H9 (cell line): Measurements from ENCODE around the gene PDE1A. TPM values are rescaled to one million over a fixed set of nuclear protein-coding genes. Genes with fewer than 3 reads are reported as not detected.

ENCODE experiments used
- DNase-seq: peaks from one replicate; pipeline ENCODE4 v3.0.0-alpha.2; 2017
- H2AFZ ChIP-seq: one replicate; pipeline ENCODE4 v1.6.1; 2013; ENCODE audit warnings: mild to moderate bottlenecking, low read length, control low read depth, moderate library complexity
- H2AK5ac ChIP-seq: 2 replicates; pipeline ENCODE4 v1.6.1; 2013; ENCODE audit warnings: low read length, control low read depth, mixed read lengths; ENCODE audit not compliant: insufficient read length
- H2BK120ac ChIP-seq: one replicate; pipeline ENCODE4 v1.6.1; 2013; ENCODE audit warnings: low read depth, mild to moderate bottlenecking, low read length, control low read depth, inconsistent platforms; ENCODE audit not compliant: poor library complexity, severe bottlenecking
- H2BK12ac ChIP-seq: 2 replicates; pipeline ENCODE4 v1.6.1; 2013; ENCODE audit warnings: low read length, control low read depth, mixed read lengths, low read depth; ENCODE audit not compliant: insufficient read length
- H2BK15ac ChIP-seq: 2 replicates; pipeline ENCODE4 v1.6.1; 2013; ENCODE audit warnings: low read depth, low read length, control low read depth
- H2BK20ac ChIP-seq: one replicate; pipeline ENCODE4 v1.6.1; 2013; ENCODE audit warnings: low read depth, mild to moderate bottlenecking, low read length, control low read depth, inconsistent platforms; ENCODE audit not compliant: poor library complexity, severe bottlenecking
- H2BK5ac ChIP-seq: 2 replicates; pipeline ENCODE4 v1.6.1; 2013; ENCODE audit warnings: low read length, control low read depth, mixed read lengths; ENCODE audit not compliant: insufficient read length
- H3K14ac ChIP-seq: 2 replicates; pipeline ENCODE4 v1.6.1; 2013; ENCODE audit warnings: low read length, control low read depth; ENCODE audit not compliant: insufficient read depth
- H3K18ac ChIP-seq: 2 replicates; pipeline ENCODE4 v1.6.1; 2013; ENCODE audit warnings: low read depth, mild to moderate bottlenecking, mixed read lengths, low read length, control low read depth; ENCODE audit not compliant: insufficient read length
- H3K23ac ChIP-seq: 2 replicates; pipeline ENCODE4 v1.6.1; 2013; ENCODE audit warnings: low read length, control low read depth, mixed read lengths, low read depth; ENCODE audit not compliant: insufficient read length
- H3K23me2 ChIP-seq: 2 replicates; pipeline ENCODE4 v1.6.1; 2013; ENCODE audit warnings: low read depth, mild to moderate bottlenecking, mixed read lengths, low read length, control low read depth; ENCODE audit not compliant: insufficient read length, poor library complexity, severe bottlenecking
- H3K27ac ChIP-seq: 2 replicates; pipeline ENCODE4 v1.5.1; 2013; ENCODE audit warnings: low read length, control low read depth, mixed read lengths, low read depth; ENCODE audit not compliant: insufficient read length
- H3K27me3 ChIP-seq: 2 replicates; pipeline ENCODE4 v1.6.1; 2013; ENCODE audit warnings: low read length, control low read depth, inconsistent platforms; ENCODE audit not compliant: insufficient read depth
- H3K4ac ChIP-seq: 2 replicates; pipeline ENCODE4 v1.6.1; 2013; ENCODE audit warnings: low read depth, mild to moderate bottlenecking, control low read depth, inconsistent platforms, low read length, moderate library complexity
- H3K4me1 ChIP-seq: 2 replicates; pipeline ENCODE4 v1.6.1; 2013; ENCODE audit warnings: low read length, control low read depth, inconsistent platforms; ENCODE audit not compliant: insufficient read depth
- H3K4me2 ChIP-seq: 2 replicates; pipeline ENCODE4 v1.6.1; 2013; ENCODE audit warnings: low read length, control low read depth, mixed read lengths; ENCODE audit not compliant: insufficient read length, insufficient read depth
- H3K56ac ChIP-seq: 2 replicates; pipeline ENCODE4 v1.6.1; 2013; ENCODE audit warnings: low read depth, mild to moderate bottlenecking, mixed read lengths, low read length, control low read depth; ENCODE audit not compliant: insufficient read length
- H3K79me1 ChIP-seq: 2 replicates; pipeline ENCODE4 v1.6.1; 2013; ENCODE audit warnings: low read depth, mild to moderate bottlenecking, moderate library complexity, low read length, control low read depth, inconsistent platforms; ENCODE audit not compliant: insufficient read depth, poor library complexity, severe bottlenecking
- H3K79me2 ChIP-seq: 2 replicates; pipeline ENCODE4 v1.6.1; 2013; ENCODE audit warnings: low read length, control low read depth, inconsistent platforms; ENCODE audit not compliant: insufficient read depth
- H3K9ac ChIP-seq: 2 replicates; pipeline ENCODE4 v1.6.1; 2013; ENCODE audit warnings: low read length, control low read depth, mixed read lengths; ENCODE audit not compliant: insufficient read length; ENCODE audit errors: extremely low read depth
- H3K9me3 ChIP-seq: one replicate; pipeline ENCODE4 v1.6.1; 2013; ENCODE audit warnings: low read depth, low read length, inconsistent platforms; ENCODE audit not compliant: control insufficient read depth
- H3T11ph ChIP-seq: one replicate; pipeline ENCODE4 v1.6.1; 2013; ENCODE audit warnings: mild to moderate bottlenecking, low read length, control low read depth, inconsistent platforms
- H4K20me1 ChIP-seq: one replicate; pipeline ENCODE4 v1.6.1; 2013; ENCODE audit not compliant: control insufficient read depth, insufficient read length, insufficient read depth
- H4K5ac ChIP-seq: 2 replicates; pipeline ENCODE4 v1.6.1; 2013; ENCODE audit warnings: low read depth, mild to moderate bottlenecking, mixed read lengths, low read length, control low read depth; ENCODE audit not compliant: insufficient read length
- H4K8ac ChIP-seq: replicated peaks from 2 replicates; pipeline ENCODE4 v1.6.1; 2013; ENCODE audit warnings: low read length, control low read depth, mixed read lengths, low read depth; ENCODE audit not compliant: insufficient read length
- H4K91ac ChIP-seq: 2 replicates; pipeline ENCODE4 v1.6.1; 2013; ENCODE audit warnings: low read depth, mild to moderate bottlenecking, moderate library complexity, mixed read lengths, low read length, control low read depth; ENCODE audit not compliant: insufficient read length
- H3K27ac Mint-ChIP-seq, 3 experiments: 2 replicates in 2 of 3; 3 replicates in 1 of 3; pipeline ENCODE4 v1.8.0; 2020 to 2021; ENCODE audit warnings: mixed read lengths in 3 of 3, mild to moderate bottlenecking in 1 of 3, moderate library complexity in 1 of 3
- H3K27me3 Mint-ChIP-seq: 2 replicates; pipeline ENCODE4 v1.8.0; 2021; ENCODE audit warnings: low read depth, mild to moderate bottlenecking, moderate library complexity, mixed read lengths
- H3K36me3 Mint-ChIP-seq, 3 experiments: 2 replicates in 2 of 3; 3 replicates in 1 of 3; pipeline ENCODE4 v1.8.0; 2020 to 2021; ENCODE audit warnings: low read depth in 3 of 3, mixed read lengths in 3 of 3; ENCODE audit not compliant: insufficient read depth in 1 of 3
- H3K4me1 Mint-ChIP-seq, 2 experiments: 2 replicates each; pipeline ENCODE4 v1.8.0; 2020; ENCODE audit warnings: mixed read lengths in 2 of 2
- H3K4me3 Mint-ChIP-seq, 2 experiments: 2 replicates in 1 of 2; 3 replicates in 1 of 2; pipeline ENCODE4 v1.8.0; 2020 to 2021; ENCODE audit warnings: mild to moderate bottlenecking in 2 of 2, mixed read lengths in 2 of 2, moderate library complexity in 1 of 2
- H3K9me3 Mint-ChIP-seq, 2 experiments: 2 replicates in 1 of 2; 3 replicates in 1 of 2; pipeline ENCODE4 v1.8.0; 2020; ENCODE audit warnings: mild to moderate bottlenecking in 2 of 2, mixed read lengths in 2 of 2, moderate library complexity in 1 of 2
- CTCF ChIP-seq: fragments of 200-600 bp; sonication (generic); conservative IDR thresholded peaks from 3 replicates; pipeline ENCODE4 v1.8.0; 2021; ENCODE audit warnings: antibody characterized with exemption, mild to moderate bottlenecking
- WGBS: extraction: QIAGEN DNeasy Blood & Tissue Kit; methylation state at CpG from one replicate; pipeline ENCODE4 v1.1.7; 2013; ENCODE audit warnings: missing lambda C conversion rate, low lambda C conversion rate, mixed read lengths; ENCODE audit not compliant: insufficient read length; ENCODE audit errors: extremely low coverage; 5-methylcytosine and 5-hydroxymethylcytosine counted together
- total RNA-seq: library from RNA; stranded (reverse); gene quantifications from 2 replicates; pipeline ENCODE4 v1.2.1, GENCODE V29; 2021

Gene PDE1A
- total RNA-seq, 1 experiment from 2014 or later: 0.11 TPM

GRCh38 chr2:182412858-182413257, 14.0 kb downstream of the PDE1A start:
- no peak for DNase-seq
- H2AFZ ChIP-seq: no peak overlapping the region
- H3K23ac ChIP-seq: no peak overlapping the region
- H3K27ac Mint-ChIP-seq: peak overlapping the region in 1 of 3 experiments; percentile 7; a peak in 1 of 7 replicates
- no peaks in the 10 kb centered on the region for H3K79me1 ChIP-seq
- H3K4ac ChIP-seq: no peak overlapping the region
- H3K79me2 ChIP-seq: no peaks in the 10 kb centered on the region
- H3K4me1 Mint-ChIP-seq: peaks cover 12 to 13% of the 10 kb centered on the region in 2 experiments
- no peak overlapping the region for H4K5ac ChIP-seq
- H3K14ac ChIP-seq: no peak overlapping the region
- no peaks in the 10 kb centered on the region for H3K9me3 ChIP-seq
- H3K23me2 ChIP-seq: no peaks in the 10 kb centered on the region
- H3T11ph ChIP-seq: no peak overlapping the region
- no peak overlapping the region for H3K18ac ChIP-seq
- no peak overlapping the region for H4K8ac ChIP-seq
- H3K27ac ChIP-seq: no peak overlapping the region
- H2BK5ac ChIP-seq: no peak overlapping the region
- TF ChIP-seq CTCF: no peak
- no peak overlapping the region for H4K91ac ChIP-seq
- H4K20me1 ChIP-seq: no peaks in the 10 kb centered on the region
- no peak overlapping the region for H2BK15ac ChIP-seq
- H2BK12ac ChIP-seq: no peak overlapping the region
- no peaks in the 10 kb centered on the region for H3K4me1 ChIP-seq
- H3K9ac ChIP-seq: no peak overlapping the region
- no peaks in the 10 kb centered on the region for H3K27me3 ChIP-seq
- H3K9me3 Mint-ChIP-seq: no peaks in the 10 kb centered on the region
- no peaks in the 10 kb centered on the region for H3K36me3 Mint-ChIP-seq
- no peak overlapping the region for H3K4me2 ChIP-seq
- no peak overlapping the region for H3K4me3 Mint-ChIP-seq
- no CpG with 5 or more reads among the region's 3 CpGs for WGBS
- no peak overlapping the region for H2BK120ac ChIP-seq
- H2BK20ac ChIP-seq: no peak overlapping the region
- H3K56ac ChIP-seq: no peak overlapping the region
- no peak overlapping the region for H2AK5ac ChIP-seq
- no peaks in the 10 kb centered on the region for H3K27me3 Mint-ChIP-seq
